Stimulated activated CD8-positive, alpha-beta memory T cell treated with anti-CD3 and anti-CD28 coated beads, Interleukin-12 subunit alpha, Interleukin-12 subunit beta, amount 100 ng/mL, for 4 hours (primary cell): Measurements from ENCODE around the gene FAM53C.
"Not testable (repeated sequence)": the region's sequence is repeated elsewhere in the genome, so short reads cannot be mapped to it uniquely, and the experiment has no call there.

Experiments
- DNase-seq: peaks from one replicate; pipeline ENCODE4 v3.0.0-alpha.2; 2020; ENCODE audit warnings: low read depth

The FAM53C gene

DNA sequence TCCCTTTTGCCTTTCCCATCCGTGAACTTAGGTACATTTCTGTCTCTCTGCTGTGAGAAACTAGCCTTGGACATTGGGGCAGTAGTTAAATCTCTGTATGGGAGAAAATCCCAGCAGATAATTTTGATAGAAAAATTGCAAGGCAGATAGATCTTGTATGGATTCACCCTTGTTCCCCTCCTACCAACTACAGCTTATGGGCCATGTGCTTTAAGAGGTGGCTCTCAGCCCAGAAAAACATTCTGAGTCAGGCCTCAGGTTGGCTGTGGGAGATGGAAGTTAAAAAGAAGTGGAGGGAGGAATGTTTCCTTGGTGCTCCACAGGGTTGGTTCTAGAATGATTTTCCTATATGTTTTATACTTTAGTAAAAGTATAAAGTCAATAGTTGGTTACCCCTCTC, 13.0 kb downstream of the FAM53C start:
- no peak for DNase-seq

DNA sequence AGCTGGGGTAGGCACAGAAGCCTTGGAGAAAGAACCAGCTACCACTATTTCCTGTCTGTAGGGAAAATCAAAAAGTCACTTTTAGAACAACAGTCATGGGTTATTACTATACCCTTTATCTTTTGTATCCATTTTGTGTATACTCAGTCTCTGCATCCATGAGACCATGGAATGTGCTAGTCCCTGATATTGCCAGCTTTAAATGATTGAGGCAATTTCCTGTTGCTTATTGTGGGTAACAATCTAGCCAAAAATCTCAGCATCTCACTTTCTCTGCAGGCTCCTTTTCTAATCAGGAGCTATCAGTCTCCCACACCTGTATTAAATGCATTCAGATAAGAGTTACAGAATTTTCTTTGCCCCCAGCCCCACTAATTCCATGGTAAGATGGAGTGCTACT, 13.5 kb downstream of the FAM53C start:
- DNase-seq = no peak

DNA sequence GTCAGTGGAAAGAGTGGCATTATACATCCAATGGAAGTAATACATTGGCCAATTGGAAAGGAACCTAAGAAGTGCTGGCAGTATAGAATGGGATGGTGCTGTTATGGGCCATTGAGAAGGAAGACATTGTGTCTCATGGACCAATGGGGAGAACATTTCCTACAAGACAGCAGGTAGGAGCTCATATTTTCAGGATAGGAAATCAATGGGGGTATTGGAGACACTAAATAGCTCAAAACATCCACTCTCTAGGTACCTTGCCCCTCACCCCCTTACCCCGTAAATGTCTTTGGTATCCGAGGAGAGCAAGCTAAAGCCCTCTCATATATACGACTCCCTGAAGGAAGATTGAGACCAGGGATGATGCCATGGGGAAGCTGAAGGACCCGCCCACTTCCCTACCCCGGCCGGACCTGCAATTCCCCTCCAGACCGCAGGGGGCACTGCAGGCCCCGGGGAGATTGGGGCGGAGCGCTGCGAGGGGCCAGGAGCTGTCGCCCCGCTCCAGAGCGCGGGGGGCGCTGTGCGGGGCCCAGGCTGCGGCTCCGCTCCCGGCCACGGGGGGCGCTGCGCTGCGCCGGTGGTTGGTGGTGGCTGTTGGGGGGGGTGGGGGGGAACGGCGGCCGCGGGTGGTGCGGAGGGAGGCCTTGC, 14.1 kb downstream of the FAM53C start, which contains the start of gene KDM3B:
KDM3B (plus strand) TSS at position 615 of the 651 bp plus-strand sequence. CDS start 111 bp downstream, outside the sequence.
- DNase-seq = peak; percentile 87

DNA sequence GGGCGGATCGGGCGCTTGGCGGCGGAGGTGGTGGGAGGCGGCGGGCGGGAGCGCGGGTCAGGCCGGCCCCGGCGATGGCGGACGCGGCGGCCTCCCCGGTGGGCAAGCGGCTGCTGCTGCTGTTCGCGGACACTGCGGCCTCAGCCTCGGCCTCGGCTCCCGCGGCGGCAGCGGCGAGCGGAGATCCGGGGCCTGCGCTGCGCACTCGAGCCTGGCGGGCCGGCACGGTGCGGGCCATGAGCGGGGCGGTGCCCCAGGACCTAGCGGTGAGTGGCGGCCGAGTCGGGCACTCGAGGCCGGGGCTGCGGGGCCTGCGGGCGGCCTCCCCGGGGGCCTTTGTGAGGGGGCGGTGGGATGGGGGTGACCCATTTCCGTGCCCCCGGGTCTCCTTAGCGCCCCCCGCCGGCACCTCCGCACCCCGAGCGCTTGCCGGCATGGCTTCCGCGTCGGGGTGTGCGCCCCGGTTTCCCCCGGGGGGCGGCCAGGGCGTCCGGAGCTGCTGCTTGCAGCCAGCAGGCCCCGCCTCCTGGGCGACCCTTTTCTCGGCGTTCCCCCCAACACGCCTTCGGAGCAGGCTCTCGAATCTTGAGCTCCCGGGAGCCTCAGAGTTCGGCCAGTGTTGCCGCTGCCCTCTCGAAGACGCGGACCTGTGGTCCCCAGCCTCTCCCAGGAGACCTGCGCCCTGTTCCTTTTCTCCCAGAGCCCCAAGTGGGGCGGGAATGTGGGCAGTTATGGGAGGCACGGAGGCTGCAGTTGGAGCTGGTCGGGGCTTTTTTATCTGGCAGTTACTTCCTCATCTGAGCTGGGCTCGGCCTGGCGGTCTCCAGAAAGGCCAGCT, 14.9 kb downstream of the FAM53C start:
- peak; percentile 57 for DNase-seq

DNA sequence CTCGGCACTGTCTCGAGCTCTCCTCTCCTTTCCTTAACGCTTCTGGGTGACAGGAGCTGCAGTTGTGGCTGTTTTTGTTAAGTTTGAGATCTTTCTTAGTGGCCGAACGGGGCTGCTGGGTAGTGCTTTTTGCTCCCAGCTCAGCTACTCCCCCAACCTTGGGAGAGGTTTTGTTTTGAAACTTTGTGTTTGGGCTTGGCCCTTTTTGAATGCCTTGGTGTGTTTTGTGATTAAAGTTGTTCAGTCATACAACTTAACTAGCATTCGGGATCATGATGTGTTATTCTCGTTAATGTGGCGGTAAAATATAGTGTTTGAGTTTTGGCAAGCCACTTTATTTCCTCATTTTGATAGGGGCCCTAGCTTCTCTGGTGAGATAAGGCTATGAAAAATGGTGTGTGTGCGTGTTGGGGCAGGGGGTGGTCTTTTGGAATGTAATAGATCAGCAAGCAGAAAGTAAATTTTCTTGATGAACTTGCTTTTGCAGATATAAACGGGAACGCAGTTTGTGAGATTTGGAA, 15.6 kb downstream of the FAM53C start:
- peak; percentile 25 for DNase-seq

DNA sequence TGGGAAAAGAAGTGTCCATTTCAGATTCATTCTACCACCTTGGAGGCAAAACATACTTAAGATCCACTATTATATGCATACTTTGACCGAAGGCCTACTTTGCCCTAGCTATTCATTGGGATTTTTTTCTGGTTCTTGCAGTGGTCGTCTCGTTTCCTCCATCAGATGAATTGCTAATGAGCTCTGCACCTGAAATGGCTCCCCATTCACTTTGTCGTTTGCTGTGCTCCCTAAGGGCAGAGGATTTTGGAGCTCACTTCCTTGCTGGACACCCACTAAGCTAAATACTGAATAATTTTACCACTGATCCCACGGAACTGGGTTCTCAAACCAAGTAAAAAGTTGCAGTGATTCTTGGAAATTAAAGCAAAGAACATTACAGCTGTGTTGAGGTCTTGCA, 16.3 kb downstream of the FAM53C start:
- DNase-seq = no peak

DNA sequence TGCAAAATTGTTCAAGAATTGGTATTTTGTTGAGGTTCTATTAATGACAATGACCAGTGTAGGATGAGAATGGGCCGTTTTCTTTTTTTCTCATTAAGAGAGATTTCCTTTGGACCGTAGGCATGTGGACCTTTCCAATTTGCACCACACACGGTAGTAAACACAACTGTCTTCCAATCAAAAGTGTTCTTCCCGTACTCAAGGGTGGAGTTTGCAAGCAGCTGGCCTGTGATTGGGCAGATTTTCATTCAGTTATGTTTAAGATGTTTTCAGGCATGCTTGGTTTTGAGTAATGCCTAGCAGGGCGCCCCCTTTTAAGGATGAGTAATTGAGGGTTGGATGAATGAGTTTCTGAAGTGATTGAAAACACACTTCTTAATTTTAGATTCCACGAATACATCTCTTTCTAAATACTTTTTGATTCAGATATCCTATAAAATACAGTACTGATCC, 16.9 kb downstream of the FAM53C start:
- no peak for DNase-seq

DNA sequence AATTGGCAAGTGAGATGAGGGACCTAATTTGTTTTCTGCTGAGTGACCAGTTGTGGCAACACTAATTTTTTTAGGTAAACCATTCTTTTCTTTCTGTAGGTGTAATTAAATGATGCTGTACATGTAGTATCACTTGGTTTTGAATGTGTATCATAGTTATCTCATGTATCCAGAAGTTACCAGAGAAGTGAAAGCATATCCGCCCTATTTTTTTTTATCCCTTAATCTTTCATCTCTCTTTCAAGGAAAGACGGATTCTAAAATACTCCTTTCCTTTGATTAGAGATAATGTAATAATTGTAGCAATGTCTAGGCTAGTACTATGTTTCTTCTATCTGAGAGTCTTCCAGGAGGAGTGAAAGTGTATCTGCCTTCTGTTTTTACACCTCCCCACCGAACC, 21.6 kb downstream of the FAM53C start:
- no peak for DNase-seq

DNA sequence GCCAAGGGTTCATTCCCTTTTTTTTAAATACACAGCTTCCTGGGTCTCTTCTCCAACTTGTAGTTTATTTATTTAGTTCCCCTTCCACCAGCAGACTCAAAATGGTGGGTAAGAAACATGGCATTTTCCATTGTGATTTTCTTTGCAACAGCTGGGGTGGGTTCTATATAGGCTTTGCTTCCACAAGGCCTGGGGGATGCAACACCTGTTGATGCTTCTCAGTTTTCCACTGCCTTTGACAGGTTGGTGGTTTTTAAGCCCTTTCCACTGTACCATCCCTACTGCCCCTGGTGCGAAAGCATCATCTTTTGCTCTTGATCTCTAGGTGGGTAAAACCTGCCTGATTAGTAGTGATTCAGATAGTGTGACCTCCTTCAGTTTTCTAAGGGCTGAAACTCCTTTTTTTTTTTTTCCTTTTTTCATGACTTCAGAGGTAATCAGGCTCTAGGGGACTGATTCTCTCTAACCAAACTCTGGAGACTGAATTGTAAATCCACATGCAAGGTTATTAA, 22.9 kb downstream of the FAM53C start:
- DNase-seq = no peak

DNA sequence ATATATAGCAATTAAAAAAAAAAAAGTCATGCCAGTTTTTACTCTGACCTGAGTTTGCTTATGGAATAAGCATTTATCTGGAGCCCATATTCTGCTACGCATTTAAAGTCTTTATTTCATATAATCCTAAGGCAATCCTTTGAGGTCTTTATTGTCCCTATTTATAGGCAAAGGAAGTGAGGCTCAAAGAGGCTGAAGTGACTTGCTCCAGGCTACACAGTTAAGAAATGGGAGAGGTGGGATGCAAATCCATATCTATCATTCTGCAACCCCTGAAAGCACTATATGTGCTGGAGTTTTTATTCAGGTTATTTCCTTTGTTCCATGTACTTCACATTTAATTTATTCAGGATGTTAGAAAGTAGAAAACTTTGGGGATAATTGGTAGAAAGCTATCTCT, 26.5 kb downstream of the FAM53C start:
- DNase-seq = no peak

DNA sequence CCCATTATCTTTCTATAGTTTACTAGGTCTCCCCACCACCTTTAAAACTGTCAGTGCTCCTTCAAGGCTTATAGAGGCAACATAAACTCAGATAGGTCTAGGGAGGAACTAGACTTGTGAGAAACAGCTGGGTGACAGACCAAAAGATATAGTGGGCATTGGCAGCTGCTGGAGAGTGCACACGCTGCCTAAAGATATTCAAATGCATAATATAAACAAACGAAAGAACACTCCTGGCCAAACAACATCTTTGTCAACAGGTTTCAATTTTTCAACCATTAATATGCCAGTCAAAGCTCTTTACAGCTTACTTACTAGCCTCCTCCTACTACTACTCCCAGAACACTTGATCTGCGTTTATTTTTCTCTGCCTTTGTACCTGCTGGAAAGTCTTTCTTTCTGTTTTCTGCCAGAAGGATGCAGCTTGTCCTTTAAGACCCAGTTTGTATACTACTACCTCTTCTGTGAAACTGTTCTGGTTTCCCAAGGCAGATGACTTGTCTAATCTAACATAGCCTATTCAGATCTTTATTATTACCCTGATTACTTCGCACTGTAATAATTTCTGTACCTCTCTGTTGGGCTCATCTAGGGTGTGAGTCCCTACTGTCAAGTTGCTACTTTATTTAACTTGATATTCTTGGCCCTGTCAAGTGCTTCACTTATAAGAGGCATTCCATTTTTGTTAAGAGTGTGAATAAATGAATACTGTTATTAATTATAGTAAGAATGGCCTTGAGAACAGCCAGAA, 28.7 kb downstream of the FAM53C start:
- no peak for DNase-seq

DNA sequence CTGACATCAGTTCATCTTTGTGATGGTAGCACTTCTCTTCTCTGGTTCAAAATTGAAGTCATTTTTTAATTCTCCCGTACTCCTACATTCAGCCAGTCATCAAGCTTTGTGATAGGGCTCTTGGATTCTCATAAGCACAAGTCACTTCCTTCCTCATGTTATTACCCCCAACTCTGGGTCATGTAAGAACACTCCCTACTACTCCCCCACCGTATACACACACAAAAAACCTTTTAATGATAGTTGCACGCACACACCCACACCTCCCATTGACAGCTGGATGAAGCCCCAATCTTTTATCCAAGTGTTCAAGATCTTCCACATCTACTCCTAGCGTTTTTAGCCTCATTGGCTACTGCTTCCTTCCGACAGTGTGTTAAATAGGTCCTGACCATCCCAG, 31.2 kb downstream of the FAM53C start:
- no peak for DNase-seq

DNA sequence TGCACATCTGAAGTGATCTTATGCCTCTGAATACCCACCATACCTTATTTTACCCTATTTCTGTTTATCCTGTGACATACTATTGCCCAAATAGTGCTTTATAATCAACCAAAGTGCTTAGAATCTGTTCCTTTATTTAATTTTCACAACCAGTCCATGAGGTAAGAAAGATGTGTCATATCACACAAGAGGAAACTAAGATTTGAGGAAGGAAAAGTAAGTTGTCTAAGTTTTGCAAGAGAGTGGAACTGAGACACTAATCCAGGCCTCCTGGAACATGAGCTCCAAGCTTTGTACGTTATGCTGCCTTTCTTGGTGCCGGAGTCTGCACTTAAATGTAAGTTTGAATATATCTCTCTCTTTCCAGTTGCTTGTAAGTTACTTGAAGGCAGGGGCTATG, 31.6 kb downstream of the FAM53C start:
- DNase-seq = no peak

DNA sequence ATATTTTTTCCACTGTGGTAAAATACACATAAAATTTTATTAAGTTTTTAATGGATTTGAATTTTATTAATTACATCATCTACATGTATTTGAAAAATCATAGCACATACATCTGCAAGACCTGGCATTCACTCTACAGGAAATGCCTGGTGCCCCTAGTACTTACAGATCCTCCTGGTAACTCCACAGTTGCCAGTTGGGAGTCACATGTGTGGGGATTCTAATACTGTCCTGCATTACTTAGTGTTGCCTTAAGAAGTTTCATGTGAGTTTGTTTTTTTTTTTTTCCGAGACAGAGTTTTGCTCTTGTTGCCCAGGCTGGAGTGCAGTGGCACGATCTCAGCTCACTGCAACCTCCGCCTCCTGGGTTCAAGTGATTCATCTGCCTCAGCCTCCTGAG, 32.5 kb downstream of the FAM53C start:
- no peak for DNase-seq

DNA sequence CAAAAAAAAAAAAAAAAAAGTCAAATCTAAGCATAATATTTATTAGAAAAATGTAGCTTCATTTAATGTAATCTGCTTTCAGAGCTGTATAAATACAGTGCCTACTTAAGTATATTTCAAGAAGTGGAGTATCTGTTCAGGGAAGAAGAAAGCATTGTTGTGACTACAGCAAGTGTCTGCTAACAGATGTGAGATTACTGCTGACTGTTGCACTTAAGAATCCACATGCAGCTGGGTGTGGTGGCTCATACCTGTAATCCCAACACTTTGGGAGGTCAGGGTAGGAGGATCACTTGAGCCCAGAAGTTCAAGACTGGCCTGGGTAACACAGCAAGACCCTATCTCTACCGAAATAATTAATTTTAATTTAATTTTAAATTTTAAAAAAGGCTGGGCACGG, 33.4 kb downstream of the FAM53C start:
- no peak for DNase-seq

DNA sequence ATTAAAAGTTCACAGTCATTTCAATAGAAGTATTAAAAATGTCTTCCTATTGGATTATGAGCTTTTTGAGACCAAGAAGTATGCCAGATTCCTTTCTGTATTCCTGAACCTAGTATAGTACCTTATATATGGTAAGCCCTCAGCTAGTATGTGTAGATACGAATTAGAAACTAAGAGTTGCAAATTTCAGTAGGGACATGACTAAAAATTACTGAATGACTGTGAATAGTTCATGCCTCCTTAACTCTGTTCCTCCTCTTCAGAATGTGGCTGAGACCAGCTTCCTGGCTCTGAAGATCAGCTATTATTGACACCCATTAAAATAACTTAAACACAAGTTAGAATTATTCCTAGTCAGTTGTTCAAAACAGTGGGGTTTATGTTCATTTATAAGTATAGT, 34.2 kb downstream of the FAM53C start:
- DNase-seq = no peak

DNA sequence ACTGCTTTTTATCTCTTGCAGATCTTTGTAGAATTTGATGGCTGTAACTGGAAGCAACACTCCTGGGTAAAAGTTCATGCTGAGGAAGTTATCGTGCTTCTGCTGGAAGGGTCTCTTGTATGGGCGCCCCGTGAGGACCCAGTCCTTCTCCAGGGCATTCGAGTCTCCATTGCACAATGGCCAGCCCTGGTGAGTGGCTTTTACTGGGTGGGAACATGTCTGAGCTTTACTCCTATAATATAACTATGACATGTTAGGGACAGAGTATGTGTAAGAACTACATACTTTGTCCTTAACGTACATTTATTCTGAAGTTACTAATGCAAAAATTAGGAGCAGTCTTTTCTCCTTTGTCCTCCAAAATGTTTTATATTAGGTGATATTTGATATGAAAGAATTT, 34.6 kb downstream of the FAM53C start:
- no peak for DNase-seq

DNA sequence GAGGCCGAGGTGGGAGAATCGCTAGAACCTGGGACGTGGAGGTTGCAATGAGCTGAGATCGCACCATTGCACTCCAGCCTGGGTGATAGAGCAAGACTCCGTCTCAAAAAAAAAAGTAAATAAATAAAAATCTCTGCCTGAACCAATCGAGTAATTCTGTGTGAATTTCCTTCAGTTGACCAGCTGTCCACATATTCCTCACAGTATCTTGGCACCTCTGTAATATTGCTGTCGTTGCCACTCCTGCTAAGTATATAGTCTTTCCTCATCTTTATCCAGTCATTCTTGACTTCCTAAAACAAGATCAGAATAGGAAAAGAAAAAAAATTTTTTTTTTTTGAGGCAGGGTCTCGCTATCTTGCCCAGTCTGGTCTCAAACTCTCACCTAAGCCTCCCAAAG, 44.3 kb downstream of the FAM53C start:
- DNase-seq = no peak

DNA sequence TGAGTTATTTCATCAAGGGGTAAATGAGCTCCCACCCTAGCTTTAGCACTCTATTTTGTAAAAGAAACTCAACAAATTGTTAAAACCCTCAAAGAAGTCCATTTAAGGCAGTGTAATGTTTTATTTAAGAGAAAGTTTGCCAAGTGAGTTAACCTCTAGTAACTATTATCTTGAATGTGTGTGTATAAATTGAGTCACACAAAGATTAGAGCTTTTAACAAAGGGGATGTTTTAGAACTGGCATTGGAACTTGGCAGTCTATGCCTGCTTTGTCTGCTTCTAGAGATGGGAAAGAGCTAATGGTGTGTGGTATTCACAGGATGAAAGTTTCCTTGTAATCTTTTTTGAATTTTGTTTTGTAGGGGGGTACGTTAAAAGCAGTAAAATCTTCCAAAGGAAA, 47.6 kb downstream of the FAM53C start:
- no peak for DNase-seq

DNA sequence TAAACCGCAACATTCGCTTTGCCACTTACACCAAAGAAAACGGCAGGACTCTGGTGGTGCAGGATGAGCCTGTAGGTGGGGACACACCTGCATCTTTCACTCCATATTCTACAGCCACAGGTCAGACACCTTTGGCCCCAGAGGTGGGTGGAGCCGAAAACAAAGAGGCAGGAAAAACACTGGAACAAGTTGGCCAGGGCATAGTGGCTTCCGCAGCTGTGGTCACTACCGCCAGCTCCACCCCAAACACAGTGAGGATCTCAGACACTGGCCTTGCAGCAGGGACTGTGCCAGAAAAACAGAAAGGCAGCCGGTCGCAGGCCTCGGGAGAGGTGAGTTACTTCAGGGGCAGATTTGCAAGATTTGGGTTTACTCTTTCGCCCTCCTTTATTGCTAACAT, 48.2 kb downstream of the FAM53C start:
- no peak for DNase-seq

DNA sequence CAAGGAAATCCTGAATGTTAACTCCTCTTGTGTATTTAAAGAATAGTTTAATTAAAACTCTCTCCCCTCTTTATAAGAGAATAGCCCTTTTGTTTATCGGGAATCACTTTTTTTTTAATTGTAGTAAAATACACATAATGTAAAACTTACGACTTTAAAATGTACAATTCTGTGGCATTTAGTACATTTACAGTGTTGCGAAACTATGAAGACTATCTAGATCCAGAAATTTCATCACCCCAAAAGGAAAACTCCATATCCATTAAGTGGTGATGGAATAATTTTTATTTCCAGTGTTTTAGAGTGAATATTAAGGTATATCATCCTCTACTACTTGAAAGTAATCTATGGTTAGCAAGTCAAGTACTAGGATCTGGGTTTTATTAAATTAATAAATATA, 51.3 kb downstream of the FAM53C start:
- DNase-seq = no peak

DNA sequence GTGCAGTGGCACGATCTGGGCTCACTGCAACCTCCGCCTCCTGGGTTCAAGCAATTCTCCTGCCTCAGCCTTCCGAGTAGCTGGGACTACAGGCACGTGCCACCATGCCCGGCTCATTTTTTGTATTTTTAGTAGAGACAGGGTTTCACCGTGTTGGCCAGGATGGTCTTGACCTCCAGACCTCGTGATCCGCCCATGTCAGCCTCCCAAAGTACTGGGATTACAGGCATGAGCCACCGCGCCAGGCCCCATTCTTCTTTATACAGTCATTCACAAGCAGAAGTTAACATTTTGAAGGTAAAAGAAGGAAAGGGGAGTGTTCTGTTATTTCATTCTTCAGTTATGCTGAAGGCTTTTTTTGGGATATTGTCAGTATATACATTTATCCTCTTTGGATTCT, 51.8 kb downstream of the FAM53C start:
- DNase-seq = not testable (repeated sequence)
